BLaER1 (cell line): ENCODE results near the gene CXorf65.
A peak's percentile ranks its signal among the peaks of the same experiment; 100 is the strongest.

Source experiments
- H3K27ac ChIP-seq: shearing (Covaris generic); formaldehyde crosslinking; 2 replicates; pipeline ENCODE4 v1.8.1; 2022
- H3K27me3 ChIP-seq: shearing (Covaris generic); formaldehyde crosslinking; 2 replicates; pipeline ENCODE4 v1.8.1; 2022
- H3K36me3 ChIP-seq: shearing (Covaris generic); formaldehyde crosslinking; 2 replicates; pipeline ENCODE4 v1.8.1; 2022
- H3K4me1 ChIP-seq: shearing (Covaris generic); formaldehyde crosslinking; 2 replicates; pipeline ENCODE4 v1.8.1; 2022
- H3K4me2 ChIP-seq: shearing (Covaris generic); formaldehyde crosslinking; 2 replicates; pipeline ENCODE4 v1.8.1; 2022
- H3K4me3 ChIP-seq: shearing (Covaris generic); formaldehyde crosslinking; 2 replicates; pipeline ENCODE4 v1.8.1; 2022
- H3K9ac ChIP-seq: shearing (Covaris generic); formaldehyde crosslinking; 2 replicates; pipeline ENCODE4 v1.8.1; 2022
- H3K9me3 ChIP-seq: shearing (Covaris generic); formaldehyde crosslinking; 2 replicates; pipeline ENCODE4 v1.8.1; 2022
- H4K20me1 ChIP-seq: shearing (Covaris generic); formaldehyde crosslinking; 2 replicates; pipeline ENCODE4 v1.8.1; 2022
- Cebpa-rat ChIP-seq: shearing (Covaris generic); IDR thresholded peaks from 2 replicates; pipeline ENCODE4 v1.8.1; 2022

The CXorf65 gene

DNA sequence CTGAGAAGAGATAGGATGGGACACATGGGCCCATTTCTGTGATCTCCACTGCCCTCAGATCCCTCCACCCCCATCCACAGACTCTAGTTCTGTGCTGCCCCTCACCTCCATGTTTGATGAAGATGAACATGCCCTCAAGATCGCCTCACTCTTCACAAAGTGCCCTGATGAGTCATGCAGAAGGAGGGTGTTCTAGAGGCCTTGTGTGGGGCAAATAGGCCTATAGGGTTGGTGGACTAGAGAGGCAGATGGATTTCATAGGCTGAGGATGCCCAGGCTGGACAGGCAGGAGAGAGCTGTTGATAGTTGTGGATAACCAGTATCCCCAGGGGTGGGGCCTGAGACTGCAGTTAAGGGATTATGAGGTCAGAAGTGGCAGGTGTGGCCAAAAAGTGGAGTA, at the start of gene CXorf65:
Gene CXorf65, minus strand, starts transcription at position 314 of the 400 bp plus-strand sequence. Its CDS starts 184 bp downstream, at position 130.
- Histone ChIP-seq H3K9me3 (no peaks in the 10 kb centered on the region), H3K4me3 (peak within 1 kb of the TSS; percentile 67; the same call in 1 of the 2 replicates), H3K9ac (peak within 1 kb of the TSS; percentile 76), H3K27ac (peak within 1 kb of the TSS; percentile 78), H3K4me1 (peaks cover 91% of the 10 kb centered on the region), H3K4me2 (peak within 1 kb of the TSS; percentile 86), H3K27me3 (peaks cover 84% of the 10 kb centered on the region), H3K36me3 (no peaks in the 10 kb centered on the region; the same call in 1 of the 2 replicates), H4K20me1 (no peaks in the 10 kb centered on the region; the same call in 1 of the 2 replicates)
- TF ChIP-seq Cebpa-rat = no peak

DNA sequence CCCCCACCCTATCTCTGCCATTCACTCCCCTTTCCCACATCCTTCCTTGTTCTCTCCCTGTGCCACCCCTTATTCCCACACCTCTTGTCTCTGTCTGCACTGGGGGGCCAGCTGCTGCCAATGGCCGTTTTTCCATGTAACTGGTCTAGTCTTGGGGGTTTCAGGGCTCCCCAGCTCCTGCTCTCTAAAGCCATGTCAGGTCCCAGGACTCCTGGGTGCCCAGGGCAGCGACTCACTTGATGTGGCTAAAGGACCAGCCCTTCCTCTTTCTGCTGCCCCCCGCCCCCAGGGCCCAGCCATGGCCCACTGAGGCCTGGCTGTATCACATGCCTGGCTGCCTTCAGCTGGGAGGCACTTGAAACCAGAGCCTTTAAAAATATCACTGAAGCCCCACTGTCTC, 48.1 kb upstream of the CXorf65 start:
- no peaks in the 10 kb centered on the region for H3K36me3 ChIP-seq
- H3K4me1 ChIP-seq = peaks cover 26% of the 10 kb centered on the region
- TF ChIP-seq Cebpa-rat = no peak
- H3K27me3 ChIP-seq = peaks cover 46% of the 10 kb centered on the region
- peaks cover 17% of the 10 kb centered on the region; the same call in 1 of the 2 replicates for H4K20me1 ChIP-seq
- no peak overlapping the region for H3K9ac ChIP-seq
- H3K4me2 ChIP-seq = peak overlapping the region; percentile 58
- no peak overlapping the region for H3K4me3 ChIP-seq
- H3K9me3 ChIP-seq = no peaks in the 10 kb centered on the region
- peak overlapping the region; percentile 3; the same call in 1 of the 2 replicates for H3K27ac ChIP-seq

- peaks cover 51% of the 10 kb centered on the region for H3K27me3 ChIP-seq
- peak overlapping the region; percentile 58 for H3K4me2 ChIP-seq
- TF ChIP-seq Cebpa-rat = no peak
- H4K20me1 ChIP-seq = peaks cover 17% of the 10 kb centered on the region; the same call in 1 of the 2 replicates
- H3K4me1 ChIP-seq = peaks cover 26% of the 10 kb centered on the region
- H3K4me3 ChIP-seq = no peak overlapping the region
- no peak overlapping the region for H3K27ac ChIP-seq
- H3K9me3 ChIP-seq = no peaks in the 10 kb centered on the region
- H3K9ac ChIP-seq = no peak overlapping the region
- H3K36me3 ChIP-seq = no peaks in the 10 kb centered on the region
Measured at GRCh38 chrX:71154196-71154595, 47.7 kb upstream of the CXorf65 start.

GRCh38 chrX:71151366-71151765, 44.8 kb upstream of the CXorf65 start:
- H3K4me2 ChIP-seq = no peak overlapping the region
- H3K9ac ChIP-seq = no peak overlapping the region
- no peaks in the 10 kb centered on the region for H3K36me3 ChIP-seq
- no peak overlapping the region for H3K4me3 ChIP-seq
- H3K4me1 ChIP-seq = peaks cover 44% of the 10 kb centered on the region
- no peak overlapping the region for H3K27ac ChIP-seq
- no peak for TF ChIP-seq Cebpa-rat
- no peaks in the 10 kb centered on the region for H3K9me3 ChIP-seq
- peaks cover 17% of the 10 kb centered on the region; the same call in 1 of the 2 replicates for H4K20me1 ChIP-seq
- peaks cover 62% of the 10 kb centered on the region for H3K27me3 ChIP-seq

GRCh38 chrX:71148278-71148663, 41.7 kb upstream of the CXorf65 start:
- Histone ChIP-seq H3K9ac (no peak overlapping the region), H3K36me3 (peaks cover 2% of the 10 kb centered on the region), H3K4me2 (no peak overlapping the region), H3K27me3 (peaks cover 51% of the 10 kb centered on the region), H3K4me3 (no peak overlapping the region), H3K9me3 (no peaks in the 10 kb centered on the region), H3K27ac (no peak overlapping the region), H4K20me1 (peaks cover 9% of the 10 kb centered on the region; the same call in 1 of the 2 replicates), H3K4me1 (peaks cover 35% of the 10 kb centered on the region)
- TF ChIP-seq Cebpa-rat = no peak

GRCh38 chrX:71147496-71148277, 41.1 kb upstream of the CXorf65 start:
- Histone ChIP-seq H3K4me3 (no peak overlapping the region), H3K36me3 (peaks cover 7% of the 10 kb centered on the region), H3K9ac (no peak overlapping the region), H3K4me2 (peak overlapping the region; percentile 24; the same call in 1 of the 2 replicates), H3K27me3 (peaks cover 48% of the 10 kb centered on the region), H3K27ac (no peak overlapping the region), H3K9me3 (no peaks in the 10 kb centered on the region), H4K20me1 (peaks cover 7% of the 10 kb centered on the region; the same call in 1 of the 2 replicates), H3K4me1 (peaks cover 35% of the 10 kb centered on the region)
- TF ChIP-seq Cebpa-rat = no peak

- Histone ChIP-seq H3K27me3 (peaks cover 41% of the 10 kb centered on the region), H3K27ac (no peak within 1 kb of the TSS), H3K9me3 (no peaks in the 10 kb centered on the region), H3K4me2 (peak within 1 kb of the TSS; percentile 28), H3K4me1 (peaks cover 27% of the 10 kb centered on the region), H4K20me1 (peaks cover 7% of the 10 kb centered on the region; the same call in 1 of the 2 replicates), H3K9ac (no peak within 1 kb of the TSS), H3K36me3 (peaks cover 37% of the 10 kb centered on the region), H3K4me3 (no peak within 1 kb of the TSS)
- TF ChIP-seq Cebpa-rat = no peak
Measured at GRCh38 chrX:71144651-71145050, 38.1 kb upstream of the CXorf65 start, which contains the start of gene NLGN3. TSS of gene NLGN3 (plus strand) at chrX:71144841. CDS start at chrX:71147750, 2,909 bp downstream.

GRCh38 chrX:71143508-71143907, 37.0 kb upstream of the CXorf65 start:
- Histone ChIP-seq H3K9ac (no peak overlapping the region), H3K9me3 (no peaks in the 10 kb centered on the region), H3K4me3 (no peak overlapping the region), H4K20me1 (peaks cover 7% of the 10 kb centered on the region; the same call in 1 of the 2 replicates), H3K27me3 (peaks cover 44% of the 10 kb centered on the region), H3K4me1 (peaks cover 27% of the 10 kb centered on the region), H3K27ac (no peak overlapping the region), H3K4me2 (no peak overlapping the region), H3K36me3 (peaks cover 48% of the 10 kb centered on the region)
- TF ChIP-seq Cebpa-rat = no peak

DNA sequence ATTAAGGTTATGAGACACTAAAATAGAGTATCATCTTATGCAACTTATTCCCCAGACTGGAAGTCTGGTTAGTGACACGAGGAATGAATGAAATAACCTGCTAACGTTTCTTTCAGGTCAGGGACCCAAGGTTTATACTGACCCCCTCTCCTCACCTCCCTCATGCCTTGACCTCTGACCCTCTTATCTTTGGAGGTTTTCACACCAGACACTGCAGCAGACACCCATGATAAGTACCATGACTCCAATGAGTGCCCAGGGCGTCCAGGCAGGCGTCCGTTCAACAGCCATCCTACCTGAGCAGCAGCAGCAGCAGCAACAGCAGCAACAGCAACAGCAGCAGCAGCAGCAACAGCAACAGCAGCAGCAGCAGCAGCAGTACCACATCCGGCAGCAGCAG, 33.9 kb upstream of the CXorf65 start:
- no peaks in the 10 kb centered on the region for H3K9me3 ChIP-seq
- H3K9ac ChIP-seq = no peak overlapping the region

DNA sequence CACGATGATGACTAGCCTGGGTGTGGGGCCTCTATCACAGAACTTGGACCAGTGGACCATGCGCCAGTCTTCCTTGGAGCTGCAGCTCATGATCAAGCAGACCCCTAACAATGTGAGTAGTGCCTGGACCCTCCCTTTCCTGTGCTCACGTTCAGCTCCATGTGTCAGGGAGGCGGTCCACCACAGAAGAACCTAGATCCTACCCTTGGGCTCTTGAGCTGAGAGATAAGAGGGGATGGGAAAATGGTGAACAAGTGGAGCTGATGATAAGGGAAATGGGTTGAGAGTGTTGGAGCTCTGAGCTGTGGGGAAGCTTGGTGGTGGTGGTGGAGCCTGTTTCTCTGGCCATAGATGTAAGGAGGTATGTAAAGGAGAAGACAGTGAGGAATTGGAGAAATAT, 25.0 kb upstream of the CXorf65 start:
- H4K20me1 ChIP-seq = peaks cover 50% of the 10 kb centered on the region; the same call in 1 of the 2 replicates
- no peak for TF ChIP-seq Cebpa-rat
- no peak overlapping the region for H3K9ac ChIP-seq
- no peaks in the 10 kb centered on the region for H3K9me3 ChIP-seq
- no peak overlapping the region for H3K27ac ChIP-seq
- H3K4me3 ChIP-seq = no peak overlapping the region
- H3K4me1 ChIP-seq = no peaks in the 10 kb centered on the region
- peaks cover 98% of the 10 kb centered on the region for H3K36me3 ChIP-seq
- no peak overlapping the region for H3K4me2 ChIP-seq
- peaks cover 89% of the 10 kb centered on the region for H3K27me3 ChIP-seq

More for the DNA sequence above, 33.9 kb upstream of the CXorf65 start:
- H3K36me3 ChIP-seq = peaks cover 79% of the 10 kb centered on the region
- TF ChIP-seq Cebpa-rat = no peak
- H3K4me1 ChIP-seq = peaks cover 6% of the 10 kb centered on the region; the same call in 1 of the 2 replicates
- peaks cover 7% of the 10 kb centered on the region; the same call in 1 of the 2 replicates for H4K20me1 ChIP-seq
- H3K27me3 ChIP-seq = peaks cover 67% of the 10 kb centered on the region
- no peak overlapping the region for H3K4me3 ChIP-seq
- no peak overlapping the region for H3K4me2 ChIP-seq
- H3K27ac ChIP-seq = no peak overlapping the region
